RWPE1 (cell line): ENCODE measurements around the gene CCDC9.
"Not testable (repeated sequence)": the region's sequence is repeated elsewhere in the genome, so short reads cannot be mapped to it uniquely, and the experiment has no call there.

Experiments used
- CTCF ChIA-PET: fragments of 350-600 bp; sonication (Branson Sonifier 250); formaldehyde crosslinking; extraction: SDS; loops from one replicate; lab custom pipeline; 2021; lab: Yijun Ruan, JAX
- POLR2A ChIA-PET: fragments of 400-600 bp; formaldehyde crosslinking; extraction: SDS; loops from one replicate; lab custom pipeline; 2020; ENCODE audit warnings: antibody characterized with exemption; ENCODE audit not compliant: low non-redundant PET; lab: Yijun Ruan, JAX
- DNase-seq: peaks from one replicate; pipeline ENCODE4 v3.0.0; 2012; ENCODE audit warnings: low spot score
- H3K27ac ChIP-seq: fragments of 450-650 bp; 2 replicates; pipeline ENCODE4 v1.5.1; 2017
- CTCF ChIP-seq: fragments of 450-650 bp; conservative IDR thresholded peaks from 2 replicates; pipeline ENCODE4 v1.5.1; 2017; ENCODE audit warnings: low read depth, mild to moderate bottlenecking

Gene CCDC9

GRCh38 chr19:47273313-47274070, 17.2 kb downstream of the CCDC9 start:
- POLR2A ChIA-PET: interaction anchor here (0.6 to 1.1 kb wide), 4 partner anchors 16 to 407 kb away, joined by 3 to 8 read pairs (median 5); partner anchors contain the start of gene CCDC9
- DNase-seq: peak; percentile 85
- TF ChIP-seq CTCF: no peak
- CTCF ChIA-PET: no interaction called here
- peak overlapping the region; percentile 99 for H3K27ac ChIP-seq

GRCh38 chr19:47274071-47274890, 18.0 kb downstream of the CCDC9 start, which contains the start of gene INAFM1:
TSS of gene INAFM1 (plus strand) at chr19:47274885. CDS start at chr19:47274920, 35 bp downstream.
- POLR2A ChIA-PET: interaction anchor here (0.5 to 1.1 kb wide), 6 partner anchors 16 to 406 kb away, joined by 3 to 8 read pairs (median 5); partner anchors contain the start of gene CCDC9

GRCh38 chr19:47274891-47275761, 18.8 kb downstream of the CCDC9 start:
- ChIA-PET CTCF (interaction anchor here (0.6 to 2.2 kb wide), 4 partner anchors 10 to 530 kb away, joined by 3 to 11 read pairs (median 3); no protein-coding TSS in a partner anchor), POLR2A (interaction anchor here (0.8 kb wide), 1 partner anchor 49 kb away, joined by 6 read pairs; no protein-coding TSS in a partner anchor)
- TF ChIP-seq CTCF: no peak
- no peak for DNase-seq
- H3K27ac ChIP-seq: peak overlapping the region; percentile 99

More at GRCh38 chr19:47274071-47274890, 18.0 kb downstream of the CCDC9 start, which contains the start of gene INAFM1:
- H3K27ac ChIP-seq: peak within 1 kb of the TSS; percentile 99
- no peak for TF ChIP-seq CTCF
- CTCF ChIA-PET: interaction anchor here (2.2 kb wide), 1 partner anchor 11 kb away, joined by 11 read pairs; no protein-coding TSS in a partner anchor
- DNase-seq: peak; percentile 88

- no peak for TF ChIP-seq CTCF
- no peak for DNase-seq
- POLR2A ChIA-PET: no interaction called here
Measured at GRCh38 chr19:47275791-47276461, 19.6 kb downstream of the CCDC9 start.

GRCh38 chr19:47276513-47276912, 20.2 kb downstream of the CCDC9 start:
- H3K27ac ChIP-seq: peak overlapping the region; percentile 99
- CTCF ChIA-PET: interaction anchor here (0.6 to 2.2 kb wide), 2 partner anchors 8 to 18 kb away, joined by 3 to 11 read pairs; no protein-coding TSS in a partner anchor
- not testable (repeated sequence) for DNase-seq
- POLR2A ChIA-PET: interaction anchor here (0.6 kb wide), 1 partner anchor 119 kb away, joined by 5 read pairs; no protein-coding TSS in a partner anchor

More at GRCh38 chr19:47275791-47276461, 19.6 kb downstream of the CCDC9 start:
- peak overlapping the region; percentile 99 for H3K27ac ChIP-seq
- CTCF ChIA-PET: interaction anchor here (0.6 to 2.2 kb wide), 4 partner anchors 9 to 531 kb away, joined by 3 to 11 read pairs (median 3); no protein-coding TSS in a partner anchor
